HUES48 (cell line): ENCODE data around the gene FLRT2.
A peak's percentile ranks its signal among the peaks of the same experiment; 100 is the strongest.

ENCODE experiments used
- H3K27ac ChIP-seq: one replicate; pipeline ENCODE4 v1.7.0; 2013; ENCODE audit warnings: low read depth, low read length, inconsistent platforms
- H3K27me3 ChIP-seq: 2 replicates; pipeline ENCODE4 v1.6.1; 2013; ENCODE audit warnings: mild to moderate bottlenecking, low read length; ENCODE audit not compliant: control insufficient read depth, insufficient read depth
- H3K36me3 ChIP-seq: 2 replicates; pipeline ENCODE4 v1.6.1; 2013; ENCODE audit warnings: low read length; ENCODE audit not compliant: control insufficient read depth, insufficient read depth
- H3K4me1 ChIP-seq: 2 replicates; pipeline ENCODE4 v1.6.1; 2013; ENCODE audit warnings: mild to moderate bottlenecking, low read length; ENCODE audit not compliant: control insufficient read depth, insufficient read depth
- H3K4me3 ChIP-seq: 2 replicates; pipeline ENCODE4 v1.5.1; 2013; ENCODE audit warnings: mild to moderate bottlenecking, low read depth, low read length
- H3K9ac ChIP-seq: 2 replicates; pipeline ENCODE4 v1.6.1; 2013; ENCODE audit warnings: mild to moderate bottlenecking, low read depth, low read length, moderate library complexity
- H3K9me3 ChIP-seq: 2 replicates; pipeline ENCODE4 v1.6.1; 2013; ENCODE audit warnings: low read length; ENCODE audit not compliant: control insufficient read depth, insufficient read depth

Gene FLRT2

GRCh38 chr14:85564841-85565527, 35.0 kb downstream of the FLRT2 start:
- Histone ChIP-seq H3K27ac (no peak overlapping the region), H3K27me3 (no peaks in the 10 kb centered on the region), H3K4me3 (no peak overlapping the region), H3K36me3 (no peaks in the 10 kb centered on the region), H3K4me1 (peaks cover 18% of the 10 kb centered on the region; the same call in 1 of the 2 replicates), H3K9ac (no peak overlapping the region), H3K9me3 (no peaks in the 10 kb centered on the region)

DNA sequence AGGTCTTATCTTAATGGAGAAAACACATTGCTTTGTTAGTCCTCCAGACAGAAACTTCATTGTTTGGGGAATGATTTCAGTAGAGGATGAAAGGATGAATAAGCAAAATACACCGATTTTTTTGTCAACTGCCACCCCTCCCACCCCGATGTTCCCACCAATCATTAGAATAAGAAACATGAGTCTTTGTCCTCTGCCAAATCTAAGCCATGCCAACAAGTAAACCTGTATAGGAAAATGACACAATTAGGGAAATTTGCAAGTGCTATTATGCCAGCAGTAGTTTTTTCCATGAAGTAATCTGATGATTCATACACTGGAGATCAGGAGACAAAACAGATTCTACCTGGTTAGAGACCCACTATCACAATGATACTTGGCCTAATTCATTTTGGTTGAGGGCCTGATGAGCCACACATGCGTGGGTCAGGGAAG, 35.9 kb downstream of the FLRT2 start:
- Histone ChIP-seq H3K27me3 (no peaks in the 10 kb centered on the region), H3K4me3 (no peak overlapping the region), H3K4me1 (peaks cover 18% of the 10 kb centered on the region; the same call in 1 of the 2 replicates), H3K36me3 (no peaks in the 10 kb centered on the region), H3K9ac (no peak overlapping the region), H3K27ac (no peak overlapping the region), H3K9me3 (no peaks in the 10 kb centered on the region)

- H3K27ac ChIP-seq = no peak overlapping the region
- H3K4me1 ChIP-seq = peaks cover 18% of the 10 kb centered on the region; the same call in 1 of the 2 replicates
- H3K9ac ChIP-seq = no peak overlapping the region
- H3K4me3 ChIP-seq = no peak overlapping the region
- H3K36me3 ChIP-seq = no peaks in the 10 kb centered on the region
- H3K27me3 ChIP-seq = no peaks in the 10 kb centered on the region
- H3K9me3 ChIP-seq = no peaks in the 10 kb centered on the region
Measured at GRCh38 chr14:85566603-85567002, 36.7 kb downstream of the FLRT2 start.

DNA sequence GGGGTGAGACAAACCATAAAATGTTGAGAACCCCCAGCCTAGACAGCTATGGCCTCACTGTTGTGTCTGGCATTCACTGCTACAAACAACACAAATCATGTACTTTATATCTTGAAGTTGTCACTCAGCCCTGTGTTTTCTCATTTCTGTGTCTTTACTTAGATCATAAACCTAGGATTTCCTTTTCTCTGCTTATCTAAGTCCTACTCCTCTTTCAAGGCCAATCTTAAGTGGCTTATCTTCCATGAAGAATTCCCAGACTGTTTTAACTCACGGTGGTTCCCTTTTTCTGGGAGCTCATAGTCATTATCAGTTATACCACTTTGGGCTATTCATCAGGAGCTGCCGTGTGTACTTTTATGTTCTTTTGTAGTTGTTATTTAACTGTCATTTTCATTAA, 42.1 kb downstream of the FLRT2 start:
- H3K9ac ChIP-seq = no peak overlapping the region
- no peak overlapping the region for H3K4me3 ChIP-seq
- H3K9me3 ChIP-seq = no peaks in the 10 kb centered on the region
- H3K27me3 ChIP-seq = no peaks in the 10 kb centered on the region
- peaks cover 42% of the 10 kb centered on the region for H3K4me1 ChIP-seq
- no peak overlapping the region for H3K27ac ChIP-seq
- H3K36me3 ChIP-seq = no peaks in the 10 kb centered on the region

DNA sequence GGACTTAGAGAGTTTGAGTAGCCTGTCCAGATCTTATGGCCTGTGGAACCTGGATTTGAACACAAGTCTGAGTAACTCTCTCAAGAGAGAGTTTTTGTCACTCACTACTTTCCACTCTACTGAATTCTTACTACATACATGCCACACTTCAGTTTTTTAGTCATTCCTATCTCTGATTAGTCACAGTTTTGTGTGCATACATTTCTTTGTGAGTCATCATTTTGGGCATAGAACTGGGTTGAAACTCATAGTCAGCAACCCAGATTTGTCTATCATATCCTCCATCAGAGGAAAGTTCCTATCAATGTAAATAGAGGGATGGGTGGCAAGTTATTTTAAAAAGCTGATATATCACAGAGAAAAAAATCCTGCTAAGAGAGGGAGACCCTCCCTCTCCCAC, 42.9 kb downstream of the FLRT2 start:
- no peak overlapping the region for H3K9ac ChIP-seq
- H3K9me3 ChIP-seq = no peaks in the 10 kb centered on the region
- no peak overlapping the region for H3K27ac ChIP-seq
- H3K4me1 ChIP-seq = peaks cover 47% of the 10 kb centered on the region
- no peaks in the 10 kb centered on the region for H3K36me3 ChIP-seq
- H3K4me3 ChIP-seq = no peak overlapping the region
- no peaks in the 10 kb centered on the region for H3K27me3 ChIP-seq

DNA sequence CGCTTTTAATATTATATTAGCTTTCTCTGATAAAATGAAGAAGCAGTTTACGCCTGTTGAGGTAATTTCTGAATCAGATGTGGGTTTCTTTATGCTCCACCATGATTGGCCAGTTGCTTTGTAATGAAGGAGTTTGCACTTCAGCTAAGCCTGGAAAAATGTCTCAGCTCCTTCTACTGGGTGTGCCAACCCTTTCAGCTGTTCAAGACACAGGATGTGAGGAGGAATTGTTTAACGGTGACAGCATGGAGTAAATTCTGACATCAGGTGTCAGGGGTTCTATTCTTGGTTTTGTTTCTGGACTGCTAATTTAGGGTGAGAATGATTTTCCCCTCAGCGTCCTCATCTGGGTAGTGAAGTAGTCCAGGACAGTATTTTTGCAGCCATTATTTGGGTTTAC, 43.5 kb downstream of the FLRT2 start:
- Histone ChIP-seq H3K36me3 (no peaks in the 10 kb centered on the region), H3K27me3 (no peaks in the 10 kb centered on the region), H3K9ac (no peak overlapping the region), H3K9me3 (no peaks in the 10 kb centered on the region), H3K4me1 (peaks cover 43% of the 10 kb centered on the region), H3K27ac (no peak overlapping the region), H3K4me3 (no peak overlapping the region)

- Histone ChIP-seq H3K4me3 (no peak overlapping the region), H3K9me3 (no peaks in the 10 kb centered on the region), H3K9ac (no peak overlapping the region; the same call in 1 of the 2 replicates), H3K36me3 (no peaks in the 10 kb centered on the region), H3K4me1 (peaks cover 37% of the 10 kb centered on the region), H3K27me3 (no peaks in the 10 kb centered on the region), H3K27ac (peak overlapping the region; percentile 40)
Measured at GRCh38 chr14:85574853-85575616, 45.1 kb downstream of the FLRT2 start.

DNA sequence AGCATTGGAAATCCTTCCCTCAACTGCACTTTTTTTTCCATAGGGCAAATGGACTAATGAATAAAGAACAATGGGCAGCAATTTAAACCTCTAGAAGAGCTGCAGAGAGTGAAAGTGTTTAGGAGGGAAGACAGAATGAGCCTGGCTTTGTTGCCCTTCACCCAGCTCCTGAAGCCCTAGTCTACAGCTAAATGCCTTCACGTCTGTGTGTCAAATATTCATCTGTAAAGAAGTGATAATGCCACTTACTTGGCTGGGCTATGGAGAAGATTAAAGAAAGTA, 45.6 kb downstream of the FLRT2 start:
- peaks cover 37% of the 10 kb centered on the region for H3K4me1 ChIP-seq
- H3K27me3 ChIP-seq = no peaks in the 10 kb centered on the region
- H3K9ac ChIP-seq = no peak overlapping the region; the same call in 1 of the 2 replicates
- no peaks in the 10 kb centered on the region for H3K9me3 ChIP-seq
- H3K36me3 ChIP-seq = no peaks in the 10 kb centered on the region
- peak overlapping the region; percentile 40 for H3K27ac ChIP-seq
- no peak overlapping the region for H3K4me3 ChIP-seq

DNA sequence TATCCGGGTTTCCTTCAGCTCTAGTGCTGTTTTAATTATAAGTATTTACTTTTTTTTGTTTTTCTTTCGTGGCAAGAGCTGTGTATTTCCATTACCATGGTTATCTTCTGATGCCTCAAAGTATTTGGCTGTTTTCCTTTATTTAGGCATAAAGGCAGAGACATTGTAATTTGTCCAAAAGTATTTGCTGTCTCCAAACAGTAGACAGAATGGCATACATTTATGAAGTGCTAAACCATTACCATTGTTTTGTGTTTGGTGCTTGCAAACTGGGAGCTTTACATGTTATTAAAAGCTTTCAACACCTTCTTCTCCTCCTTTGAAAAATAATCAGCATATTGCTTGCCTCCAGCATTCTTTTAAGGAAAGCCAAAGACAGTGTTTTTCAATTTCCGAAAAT, 46.3 kb downstream of the FLRT2 start:
- no peak overlapping the region for H3K27ac ChIP-seq
- no peaks in the 10 kb centered on the region for H3K9me3 ChIP-seq
- no peak overlapping the region for H3K9ac ChIP-seq
- H3K4me3 ChIP-seq = peak overlapping the region; percentile 14; the same call in 1 of the 2 replicates
- peaks cover 37% of the 10 kb centered on the region for H3K4me1 ChIP-seq
- H3K27me3 ChIP-seq = no peaks in the 10 kb centered on the region
- no peaks in the 10 kb centered on the region for H3K36me3 ChIP-seq

DNA sequence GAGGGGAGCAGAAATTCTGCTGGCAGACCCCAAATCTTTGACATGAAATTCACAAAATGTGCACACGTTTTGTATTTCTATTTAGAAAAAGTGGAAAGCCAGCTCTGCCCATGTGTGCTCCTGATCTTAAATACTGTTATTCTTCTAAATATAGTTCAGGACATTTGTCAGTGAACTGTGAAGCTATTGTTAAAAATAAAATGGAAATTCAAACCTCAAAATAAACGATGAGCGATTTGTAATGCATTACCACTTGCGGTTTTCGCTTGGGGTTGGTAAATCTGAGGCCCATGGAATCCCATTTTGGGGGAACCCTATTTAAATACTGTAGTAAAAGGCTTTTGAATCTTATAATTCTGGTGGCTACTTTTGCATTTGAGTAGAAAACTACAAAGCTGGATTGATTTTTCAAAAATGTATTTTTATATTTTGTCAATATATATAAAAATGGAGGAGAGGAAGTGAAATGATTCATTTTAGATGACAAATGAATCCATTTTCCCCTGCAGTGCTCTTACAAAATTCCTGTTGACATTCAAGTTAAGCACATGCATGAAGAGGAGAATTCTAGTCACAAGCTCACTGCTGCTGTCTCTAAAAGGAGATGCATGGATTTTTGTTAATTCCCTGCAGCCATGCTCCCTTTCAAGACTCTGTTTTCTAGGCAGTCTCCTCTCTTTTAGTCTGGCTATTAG, 47.1 kb downstream of the FLRT2 start:
- no peaks in the 10 kb centered on the region for H3K9me3 ChIP-seq
- H3K4me3 ChIP-seq = no peak overlapping the region
- H3K4me1 ChIP-seq = peaks cover 37% of the 10 kb centered on the region
- H3K27me3 ChIP-seq = no peaks in the 10 kb centered on the region
- no peak overlapping the region for H3K27ac ChIP-seq
- H3K36me3 ChIP-seq = no peaks in the 10 kb centered on the region
- 0 out of 2 replicates have a peak overlapping the region, but pooled peaks have one; percentile 14 for H3K9ac ChIP-seq
